Astrocyte of the spinal cord (primary cell): ENCODE measurements around the gene RBBP7.
A peak's percentile ranks its signal among the peaks of the same experiment; 100 is the strongest.

Experiments
- DNase-seq: peaks from one replicate; pipeline ENCODE4 v3.0.0; 2011; ENCODE audit warnings: low read depth, low spot score
- H3K4me3 ChIP-seq: 2 replicates; pipeline ENCODE4 v1.5.1; 2011; ENCODE audit warnings: low read depth, mild to moderate bottlenecking, low read length, moderate library complexity
- in situ Hi-C: cut with HindIII; loops from 2 replicates; pipeline ENCODE4 v1.10.0; 2017; ENCODE audit warnings: low sequenced_read_pairs
- TF ChIP-seq, protein P1 (sequence below): IDR thresholded peaks from 2 replicates; pipeline ENCODE4 v1.5.1; 2012; ENCODE audit warnings: low read depth, mild to moderate bottlenecking, low read length, inconsistent platforms

RBBP7 gene

DNA sequence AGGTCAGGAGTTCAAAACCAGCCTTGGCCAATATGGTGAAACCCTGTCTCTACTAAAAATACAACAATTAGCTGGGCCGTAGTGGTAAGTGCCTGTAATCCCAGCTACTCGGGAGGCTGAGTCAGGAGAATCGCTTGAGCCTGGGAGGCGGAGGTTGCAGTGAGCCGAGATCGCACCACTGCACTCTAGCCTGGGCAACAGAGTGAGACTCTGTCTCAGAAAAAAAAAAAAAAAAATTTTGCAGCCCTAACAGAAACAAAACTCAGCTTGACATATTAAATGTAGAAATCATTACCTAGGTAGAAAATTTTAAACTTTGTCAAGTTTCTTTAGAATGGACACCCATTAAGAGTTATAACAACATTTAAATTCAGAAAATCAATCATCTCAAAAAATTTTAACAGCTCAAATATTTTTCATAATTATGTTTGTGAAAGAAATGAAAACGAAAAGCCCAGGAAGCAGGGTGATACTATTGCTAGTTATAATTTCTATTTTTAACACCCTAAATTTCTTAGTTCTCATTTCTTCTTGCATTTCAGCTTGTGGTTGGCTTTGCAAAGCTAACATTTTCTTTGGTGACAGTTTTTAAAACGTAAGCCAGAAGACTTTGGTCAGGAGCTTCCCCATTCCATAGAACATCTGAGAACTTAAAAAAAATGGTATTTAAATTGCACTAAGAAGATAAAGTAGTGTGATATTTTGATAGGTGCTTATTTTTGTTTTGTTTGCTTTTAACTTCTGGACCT lies 33.3 kb upstream of the RBBP7 start:
- no peak overlapping the region for H3K4me3 ChIP-seq
- in situ Hi-C loops = no loop called here
- TF ChIP-seq, protein P1, sequence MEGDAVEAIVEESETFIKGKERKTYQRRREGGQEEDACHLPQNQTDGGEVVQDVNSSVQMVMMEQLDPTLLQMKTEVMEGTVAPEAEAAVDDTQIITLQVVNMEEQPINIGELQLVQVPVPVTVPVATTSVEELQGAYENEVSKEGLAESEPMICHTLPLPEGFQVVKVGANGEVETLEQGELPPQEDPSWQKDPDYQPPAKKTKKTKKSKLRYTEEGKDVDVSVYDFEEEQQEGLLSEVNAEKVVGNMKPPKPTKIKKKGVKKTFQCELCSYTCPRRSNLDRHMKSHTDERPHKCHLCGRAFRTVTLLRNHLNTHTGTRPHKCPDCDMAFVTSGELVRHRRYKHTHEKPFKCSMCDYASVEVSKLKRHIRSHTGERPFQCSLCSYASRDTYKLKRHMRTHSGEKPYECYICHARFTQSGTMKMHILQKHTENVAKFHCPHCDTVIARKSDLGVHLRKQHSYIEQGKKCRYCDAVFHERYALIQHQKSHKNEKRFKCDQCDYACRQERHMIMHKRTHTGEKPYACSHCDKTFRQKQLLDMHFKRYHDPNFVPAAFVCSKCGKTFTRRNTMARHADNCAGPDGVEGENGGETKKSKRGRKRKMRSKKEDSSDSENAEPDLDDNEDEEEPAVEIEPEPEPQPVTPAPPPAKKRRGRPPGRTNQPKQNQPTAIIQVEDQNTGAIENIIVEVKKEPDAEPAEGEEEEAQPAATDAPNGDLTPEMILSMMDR = no peak
- DNase-seq = no peak

GRCh38 chrX:16897445-16897844 lies 27.3 kb upstream of the RBBP7 start:
- TF ChIP-seq, protein P1 = no peak
- in situ Hi-C loops = no loop called here
- no peak overlapping the region for H3K4me3 ChIP-seq
- no peak for DNase-seq

DNA sequence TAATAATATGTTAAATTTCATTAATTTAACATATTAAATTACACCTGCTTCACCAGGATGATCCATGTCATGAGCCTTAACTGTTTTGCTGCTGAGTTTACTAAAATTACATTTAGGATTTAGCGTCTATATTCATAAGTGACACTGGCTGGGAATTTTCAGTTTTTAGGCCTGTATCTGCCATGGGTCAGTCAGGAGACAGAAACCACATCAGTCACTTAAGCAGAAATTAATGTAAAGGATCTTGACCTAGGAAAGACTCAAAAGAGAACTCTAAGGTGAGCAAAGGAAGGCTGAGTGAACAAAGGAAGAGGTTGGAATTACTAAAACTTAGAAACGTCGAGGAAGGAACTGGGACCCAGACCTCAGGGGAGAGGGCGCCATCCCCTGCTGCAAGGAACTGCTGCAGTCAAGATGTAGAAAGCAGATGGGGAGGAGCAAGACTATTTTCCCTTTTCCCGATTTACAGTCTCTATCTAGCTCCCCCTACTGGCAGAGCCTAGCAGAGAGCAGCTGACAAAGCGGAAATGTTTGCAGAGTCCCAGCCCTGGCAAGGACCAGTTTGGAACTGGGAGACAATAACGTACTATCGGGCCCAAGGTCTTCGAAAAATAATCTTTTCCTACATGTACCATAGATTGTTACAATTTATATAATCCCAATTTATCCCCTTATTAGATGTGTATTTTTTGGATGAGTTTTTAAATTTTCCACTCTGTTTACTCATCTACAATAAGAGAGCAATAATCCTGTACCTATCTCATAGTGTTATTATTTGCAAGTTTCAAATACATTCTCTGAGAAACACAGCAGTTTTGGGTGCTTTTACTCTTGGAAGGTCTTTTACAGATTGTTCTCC lies 22.6 kb upstream of the RBBP7 start:
- peak; percentile 77 for DNase-seq
- TF ChIP-seq, protein P1 = peak; percentile 96
- in situ Hi-C loops = no loop called here
- H3K4me3 ChIP-seq = no peak overlapping the region

DNA sequence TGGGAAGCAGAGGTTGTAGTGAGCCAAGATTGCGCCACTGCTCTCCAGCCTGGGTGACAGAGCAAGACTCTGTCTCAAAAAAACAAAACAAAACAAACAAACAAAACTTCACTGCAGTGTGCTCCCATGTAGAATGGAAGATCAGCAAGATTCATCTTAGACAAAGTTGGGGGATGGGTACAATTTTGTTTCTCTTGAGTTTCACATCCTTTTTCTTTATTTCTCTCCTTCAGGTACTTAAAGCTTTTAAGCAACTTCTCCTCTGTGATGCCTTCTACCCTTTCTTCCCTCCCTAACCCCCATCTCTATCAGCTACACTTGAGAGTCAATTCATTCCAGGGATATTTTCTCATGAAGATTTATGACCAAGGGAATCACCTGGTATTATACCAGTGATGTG lies 15.5 kb upstream of the RBBP7 start:
- no peak for DNase-seq
- no peak overlapping the region for H3K4me3 ChIP-seq
- in situ Hi-C loops = no loop called here
- TF ChIP-seq, protein P1 = no peak

DNA sequence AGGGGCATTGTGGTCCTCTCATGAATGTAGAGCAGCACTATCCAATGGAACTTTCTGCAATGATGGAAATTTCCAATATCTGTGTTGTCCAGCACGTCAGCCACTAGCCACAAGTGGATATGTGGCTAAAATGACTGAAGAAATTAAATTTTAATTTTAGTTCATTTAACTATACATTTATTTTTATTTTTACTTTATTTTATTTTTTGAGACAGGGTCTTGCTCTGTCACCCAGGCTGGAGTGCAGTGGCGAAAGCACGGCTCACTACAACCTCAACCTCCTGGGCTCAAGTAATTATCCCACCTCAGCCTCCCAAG lies 13.3 kb upstream of the RBBP7 start:
- in situ Hi-C loops = no loop called here
- TF ChIP-seq, protein P1 = no peak
- no peak for DNase-seq
- H3K4me3 ChIP-seq = no peak overlapping the region

DNA sequence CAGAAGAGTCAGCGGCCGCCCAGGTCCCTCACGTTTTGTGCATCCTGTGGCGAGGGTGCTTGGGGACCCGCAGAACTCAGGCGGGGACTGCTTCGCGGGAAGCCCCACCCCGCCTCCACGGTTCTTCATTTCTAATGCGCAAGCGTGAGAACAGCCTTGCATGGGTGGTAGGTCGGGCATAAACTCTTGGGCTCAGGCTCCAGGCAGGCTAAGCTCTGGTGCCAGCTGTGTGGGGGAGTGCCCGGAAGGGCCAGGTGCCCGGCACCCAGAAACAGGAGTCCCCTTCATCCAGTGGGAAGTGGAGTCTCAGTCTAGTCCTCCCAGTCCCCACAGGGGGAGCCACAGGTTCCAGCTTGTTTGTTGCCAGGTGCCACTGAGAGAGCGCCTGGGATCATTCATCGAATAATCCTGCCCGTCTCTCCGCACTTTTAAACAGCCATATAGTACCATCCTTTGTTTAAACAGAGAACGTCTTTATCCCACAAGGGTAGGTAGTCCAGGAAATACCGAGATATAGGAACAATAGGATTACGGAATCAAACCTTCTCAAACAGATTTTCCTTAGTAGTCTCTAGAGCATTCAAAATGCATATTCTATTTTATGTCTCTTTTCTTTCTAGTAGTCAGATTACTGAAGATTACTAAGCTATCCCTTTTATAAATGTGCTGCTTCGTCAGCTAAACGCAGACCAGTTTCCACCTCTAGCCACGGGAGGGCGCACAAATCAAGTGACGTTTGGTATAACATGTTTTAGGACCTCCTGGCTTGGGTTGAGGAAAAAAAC lies 12.7 kb upstream of the RBBP7 start:
- DNase-seq = peak; percentile 64
- in situ Hi-C loops = no loop called here
- H3K4me3 ChIP-seq = peak overlapping the region; percentile 43
- TF ChIP-seq, protein P1 = peak; percentile 74
